ENCODE results near the gene GLIS1. TPM values are rescaled to one million over a fixed set of nuclear protein-coding genes. Genes with fewer than 3 reads are reported as not detected.

Gene GLIS1
- total and polyA plus RNA-seq, 10 of the 15 experiments (the other 5 are each of a cell fraction or from before 2014, with no cell fraction given) = not detected

DNA sequence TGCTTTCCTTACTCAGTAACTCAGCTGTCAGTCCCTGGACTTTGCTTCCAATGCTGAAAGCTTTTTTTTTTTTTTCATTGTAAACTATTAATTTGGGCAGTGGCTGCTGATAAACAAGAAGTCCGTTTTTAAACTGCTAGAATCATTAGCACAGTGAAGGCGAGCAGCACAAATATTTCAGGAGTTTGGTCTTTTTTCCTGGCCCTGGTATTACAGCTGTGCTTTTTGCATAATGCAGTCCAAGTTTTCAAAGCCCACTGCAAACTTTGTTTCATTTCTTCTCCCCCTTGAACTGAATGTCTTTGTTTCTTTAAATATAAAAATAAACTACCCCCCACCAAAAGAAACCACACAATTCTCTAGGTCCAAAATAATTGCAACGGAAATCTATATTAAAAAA, 6.6 kb downstream of the GLIS1 start (continued):
- no peak for TF ChIP-seq KLF5 (IDR thresholded peaks at IDR 0.05; ENCODE audit: partially characterized antibody)
- no peak for TF ChIP-seq ZZZ3 (IDR thresholded peaks at IDR 0.05; ENCODE audit: control insufficient read depth, insufficient read length, low read depth)
- no peak for TF ChIP-seq CBFB (IDR thresholded peaks at IDR 0.05; ENCODE audit: low read depth)
- TF ChIP-seq ZNF384 (IDR thresholded peaks at IDR 0.05; ENCODE audit: borderline replicate concordance, low read depth, low read length) = no peak
- TF ChIP-seq, protein P1, sequence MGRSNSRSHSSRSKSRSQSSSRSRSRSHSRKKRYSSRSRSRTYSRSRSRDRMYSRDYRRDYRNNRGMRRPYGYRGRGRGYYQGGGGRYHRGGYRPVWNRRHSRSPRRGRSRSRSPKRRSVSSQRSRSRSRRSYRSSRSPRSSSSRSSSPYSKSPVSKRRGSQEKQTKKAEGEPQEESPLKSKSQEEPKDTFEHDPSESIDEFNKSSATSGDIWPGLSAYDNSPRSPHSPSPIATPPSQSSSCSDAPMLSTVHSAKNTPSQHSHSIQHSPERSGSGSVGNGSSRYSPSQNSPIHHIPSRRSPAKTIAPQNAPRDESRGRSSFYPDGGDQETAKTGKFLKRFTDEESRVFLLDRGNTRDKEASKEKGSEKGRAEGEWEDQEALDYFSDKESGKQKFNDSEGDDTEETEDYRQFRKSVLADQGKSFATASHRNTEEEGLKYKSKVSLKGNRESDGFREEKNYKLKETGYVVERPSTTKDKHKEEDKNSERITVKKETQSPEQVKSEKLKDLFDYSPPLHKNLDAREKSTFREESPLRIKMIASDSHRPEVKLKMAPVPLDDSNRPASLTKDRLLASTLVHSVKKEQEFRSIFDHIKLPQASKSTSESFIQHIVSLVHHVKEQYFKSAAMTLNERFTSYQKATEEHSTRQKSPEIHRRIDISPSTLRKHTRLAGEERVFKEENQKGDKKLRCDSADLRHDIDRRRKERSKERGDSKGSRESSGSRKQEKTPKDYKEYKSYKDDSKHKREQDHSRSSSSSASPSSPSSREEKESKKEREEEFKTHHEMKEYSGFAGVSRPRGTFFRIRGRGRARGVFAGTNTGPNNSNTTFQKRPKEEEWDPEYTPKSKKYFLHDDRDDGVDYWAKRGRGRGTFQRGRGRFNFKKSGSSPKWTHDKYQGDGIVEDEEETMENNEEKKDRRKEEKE (IDR thresholded peaks at IDR 0.05) = no peak
- TF ChIP-seq, protein P2, sequence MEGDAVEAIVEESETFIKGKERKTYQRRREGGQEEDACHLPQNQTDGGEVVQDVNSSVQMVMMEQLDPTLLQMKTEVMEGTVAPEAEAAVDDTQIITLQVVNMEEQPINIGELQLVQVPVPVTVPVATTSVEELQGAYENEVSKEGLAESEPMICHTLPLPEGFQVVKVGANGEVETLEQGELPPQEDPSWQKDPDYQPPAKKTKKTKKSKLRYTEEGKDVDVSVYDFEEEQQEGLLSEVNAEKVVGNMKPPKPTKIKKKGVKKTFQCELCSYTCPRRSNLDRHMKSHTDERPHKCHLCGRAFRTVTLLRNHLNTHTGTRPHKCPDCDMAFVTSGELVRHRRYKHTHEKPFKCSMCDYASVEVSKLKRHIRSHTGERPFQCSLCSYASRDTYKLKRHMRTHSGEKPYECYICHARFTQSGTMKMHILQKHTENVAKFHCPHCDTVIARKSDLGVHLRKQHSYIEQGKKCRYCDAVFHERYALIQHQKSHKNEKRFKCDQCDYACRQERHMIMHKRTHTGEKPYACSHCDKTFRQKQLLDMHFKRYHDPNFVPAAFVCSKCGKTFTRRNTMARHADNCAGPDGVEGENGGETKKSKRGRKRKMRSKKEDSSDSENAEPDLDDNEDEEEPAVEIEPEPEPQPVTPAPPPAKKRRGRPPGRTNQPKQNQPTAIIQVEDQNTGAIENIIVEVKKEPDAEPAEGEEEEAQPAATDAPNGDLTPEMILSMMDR (IDR thresholded peaks at IDR 0.05 in 2 of 3, conservative IDR thresholded peaks at IDR 0.05 in 1 of 3; ENCODE audit: control insufficient read depth in 2 of 3, extremely low read depth in 1 of 3, insufficient read depth in 1 of 3, low read depth in 3 of 3, low read length in 3 of 3) = no peak
- no peak for TF ChIP-seq CHD2 (IDR thresholded peaks at IDR 0.05; ENCODE audit: borderline replicate concordance, low read depth, low read length)
- no peak for TF ChIP-seq HCFC1 (IDR thresholded peaks at IDR 0.05; ENCODE audit: low read length)

Measured in GM12878 (cell line).